Posterior cingulate gyrus (tissue), 11 donors: Measurements from ENCODE around the gene C15orf40.
"Not testable (repeated sequence)": the region's sequence is repeated elsewhere in the genome, so short reads cannot be mapped to it uniquely, and the experiment has no call there.

Experiments used
- DNase-seq, 10 donors: peaks; one replicate each; pipeline versions ENCODE4 v3.0.0 to v3.0.0-alpha.2; 2020 to 2021; ENCODE audit warnings: mixed read lengths in 3 of 10
- intact Hi-C: fragments of 100-400 bp; cut with DNase I; formaldehyde crosslinking; loops from one replicate; pipeline ENCODE4 v1.15.1; 2023

The C15orf40 gene

DNA sequence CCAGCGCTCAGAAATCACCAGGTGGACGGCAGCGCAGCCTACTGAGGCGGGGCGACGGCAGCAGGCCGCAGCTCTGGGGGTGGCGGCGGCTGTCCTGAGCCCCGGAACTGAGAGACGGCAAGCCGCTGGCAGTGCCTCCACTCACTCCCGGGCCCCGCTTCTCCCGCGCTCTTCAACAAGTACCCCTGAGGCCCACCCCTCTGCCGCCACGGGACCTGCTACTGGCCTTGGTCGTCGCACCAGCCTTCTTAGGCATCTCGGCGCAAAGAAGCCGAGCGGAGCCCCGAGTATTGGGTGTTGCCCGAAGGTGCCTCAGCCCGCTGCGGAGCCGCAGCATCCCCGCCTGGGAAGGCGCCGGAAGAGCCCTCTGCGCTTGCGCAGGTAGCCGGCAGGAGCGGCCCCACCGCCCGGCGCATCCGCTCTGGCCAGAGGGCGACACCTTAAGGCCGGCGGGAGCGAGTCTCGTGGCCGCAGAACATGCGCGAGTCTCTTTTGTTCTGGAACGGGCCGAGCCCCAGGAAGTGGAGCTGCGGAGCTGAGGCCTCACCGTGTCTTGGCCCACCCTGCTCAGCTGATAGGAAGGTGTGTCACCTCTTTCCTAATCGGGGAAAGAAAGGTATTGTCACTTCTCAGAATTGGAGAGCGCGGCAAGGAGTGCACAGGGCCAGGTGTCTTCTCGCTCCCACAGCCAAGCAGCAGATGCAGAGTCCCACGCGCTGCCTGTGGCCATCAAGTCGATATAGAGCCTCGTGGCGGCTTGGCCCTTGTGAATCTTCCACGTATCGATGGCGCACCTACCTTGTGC, at the start of gene C15orf40:
TSS of gene C15orf40 (minus strand) at position 369 of the 805 bp plus-strand sequence. CDS start at position 337, 32 bp downstream.
- intact Hi-C loops = loop anchor here (1.0 to 10.0 kb wide), 4 partner anchors 56 to 261 kb away; partner anchors contain the start of genes BTBD1, FSD2 and WHAMM
- DNase-seq = peak; percentile 83 to 98 (median 90)

DNA sequence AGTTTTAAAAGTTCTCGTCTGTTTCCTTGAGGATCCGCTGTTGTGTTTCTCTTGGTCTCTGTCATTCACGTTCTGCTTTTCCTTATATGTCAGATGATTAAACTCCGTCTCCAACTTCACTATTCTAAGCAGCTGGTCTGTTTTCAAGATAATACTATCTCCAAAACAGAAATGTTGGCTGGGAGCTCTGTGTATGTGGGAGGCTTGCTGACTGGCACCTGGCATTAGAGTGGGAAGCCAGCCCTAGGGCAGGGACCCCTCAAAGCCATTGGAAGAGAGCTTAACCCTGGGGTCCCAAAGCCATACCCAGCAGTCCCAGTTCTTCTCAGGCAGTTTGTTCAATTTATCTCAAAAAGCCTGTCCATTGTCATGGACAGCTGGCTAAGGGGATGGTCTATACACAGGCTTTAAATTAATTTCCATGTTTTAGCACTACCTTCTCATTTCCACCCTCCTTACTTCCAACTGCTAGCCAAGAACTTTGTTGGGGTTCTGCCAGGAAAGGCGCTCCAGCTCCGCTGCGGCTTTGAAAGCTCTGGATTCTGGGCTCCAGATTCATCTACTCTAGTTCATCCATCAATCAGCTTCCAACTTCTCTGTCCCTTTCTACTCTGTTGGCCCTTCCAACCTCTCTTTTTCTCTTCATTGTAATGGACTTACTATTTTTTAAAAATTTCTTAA, 46.4 kb upstream of the C15orf40 start:
- DNase-seq = peak in 1 of 10 donors; percentile 18
- intact Hi-C loops = no loop called here

GRCh38 chr15:83057002-83057401, 45.6 kb upstream of the C15orf40 start:
- intact Hi-C loops = no loop called here
- DNase-seq = no peak

- no peak for DNase-seq
- intact Hi-C loops = no loop called here
Observed at GRCh38 chr15:83053151-83053550, 41.7 kb upstream of the C15orf40 start.

DNA sequence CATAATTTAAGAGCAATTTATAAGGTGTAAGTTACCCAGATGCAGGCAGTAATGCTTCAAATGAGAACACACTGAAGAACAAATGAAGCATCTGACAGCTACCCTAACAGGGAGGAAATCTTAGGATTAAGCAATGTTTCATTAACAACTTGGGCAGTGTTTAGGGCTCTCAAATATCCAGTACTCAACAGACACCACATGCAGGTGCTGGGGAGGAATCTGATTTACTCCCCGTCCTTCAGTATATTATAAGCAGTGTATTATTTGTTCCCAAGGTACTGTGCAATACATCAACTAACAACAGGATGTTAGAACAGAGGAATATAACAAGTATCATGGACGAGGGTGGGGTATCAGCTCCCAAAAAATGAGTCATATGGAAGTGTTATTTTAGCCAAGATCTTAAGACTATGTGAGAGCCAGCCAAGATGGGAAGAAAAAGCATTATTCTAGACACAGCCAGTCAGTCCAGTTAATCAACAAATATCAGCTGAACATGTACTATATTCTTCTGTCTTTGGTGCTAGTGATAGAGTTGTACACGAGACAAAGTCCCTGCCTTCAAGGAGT, 35.2 kb upstream of the C15orf40 start:
- no peak for DNase-seq
- intact Hi-C loops = no loop called here

- intact Hi-C loops = no loop called here
Observed at GRCh38 chr15:83044156-83044555, 32.7 kb upstream of the C15orf40 start.

GRCh38 chr15:83039206-83039605, 27.8 kb upstream of the C15orf40 start:
- intact Hi-C loops = no loop called here
- no peak for DNase-seq

More at GRCh38 chr15:83044156-83044555, 32.7 kb upstream of the C15orf40 start:
- no peak for DNase-seq

DNA sequence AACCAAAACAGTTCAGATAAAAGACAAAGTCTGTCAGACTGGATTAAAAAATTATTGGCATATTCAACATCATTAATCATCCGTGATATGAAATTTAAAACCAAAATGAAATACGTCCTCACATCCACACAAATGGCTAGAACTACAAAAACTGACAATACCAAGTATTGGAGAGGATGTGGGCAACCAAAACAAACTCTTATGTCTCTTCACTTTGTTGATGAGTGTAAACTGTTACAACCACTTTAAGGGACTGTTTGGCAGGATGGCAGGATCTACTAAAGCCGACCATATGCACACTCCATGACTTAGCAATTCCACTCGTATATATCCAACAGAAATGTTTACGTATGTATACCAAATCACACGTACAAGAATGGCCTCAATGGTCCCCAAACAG, 24.8 kb upstream of the C15orf40 start:
- DNase-seq = no peak
- intact Hi-C loops = no loop called here

DNA sequence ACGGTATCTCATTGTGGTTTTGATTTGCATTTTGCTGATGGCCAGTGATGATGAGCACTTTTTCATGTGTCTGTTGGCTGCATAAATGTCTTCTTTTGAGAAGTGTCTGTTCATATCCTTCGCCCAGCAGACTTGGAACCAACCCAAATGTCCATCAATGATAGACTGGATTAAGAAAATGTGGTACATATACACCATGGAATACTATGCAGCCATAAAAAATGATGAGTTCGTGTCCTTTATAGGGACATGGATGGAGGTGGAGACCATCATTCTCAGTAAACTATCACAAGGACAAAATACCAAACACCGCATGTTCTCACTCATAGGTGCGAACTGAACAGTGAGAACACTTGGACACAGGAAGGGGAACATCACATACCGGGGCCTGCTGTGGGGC, 19.8 kb upstream of the C15orf40 start:
- DNase-seq = not testable (repeated sequence)

GRCh38 chr15:83030021-83030420, 18.6 kb upstream of the C15orf40 start:
- DNase-seq = no peak
- intact Hi-C loops = no loop called here

More for the DNA sequence above, 19.8 kb upstream of the C15orf40 start:
- intact Hi-C loops = not testable (repeated sequence)

GRCh38 chr15:83018436-83018835, 7.0 kb upstream of the C15orf40 start:
- DNase-seq = no peak
- intact Hi-C loops = loop anchor here (10.0 kb wide), 1 partner anchor 106 kb away; no protein-coding TSS in a partner anchor

- intact Hi-C loops = loop anchor here (10.0 kb wide), 1 partner anchor 108 kb away; no protein-coding TSS in a partner anchor
- DNase-seq = no peak
Observed at GRCh38 chr15:83016906-83017305, 5.5 kb upstream of the C15orf40 start.

DNA sequence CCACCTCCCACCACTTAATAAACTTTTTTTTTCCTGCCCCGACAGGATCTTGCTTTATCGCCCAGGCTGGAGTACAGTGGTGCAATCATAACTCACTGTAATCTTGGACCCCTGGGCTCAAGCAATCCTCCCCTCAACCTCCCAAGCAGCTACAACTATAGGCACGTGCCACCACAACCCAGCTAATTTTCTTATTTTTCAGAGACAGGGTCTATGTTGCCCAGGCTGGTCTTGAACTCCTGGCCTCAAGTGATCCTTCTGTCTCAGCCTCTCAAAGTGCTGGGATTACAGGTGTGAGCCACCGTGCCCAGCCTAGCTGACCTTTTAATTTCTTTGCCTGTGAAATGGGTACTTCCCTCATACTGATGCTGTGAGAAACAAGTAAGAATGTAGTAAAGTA, 3.9 kb upstream of the C15orf40 start:
- intact Hi-C loops = loop anchor here (10.0 kb wide), 1 partner anchor 109 kb away; no protein-coding TSS in a partner anchor
- DNase-seq = no peak

DNA sequence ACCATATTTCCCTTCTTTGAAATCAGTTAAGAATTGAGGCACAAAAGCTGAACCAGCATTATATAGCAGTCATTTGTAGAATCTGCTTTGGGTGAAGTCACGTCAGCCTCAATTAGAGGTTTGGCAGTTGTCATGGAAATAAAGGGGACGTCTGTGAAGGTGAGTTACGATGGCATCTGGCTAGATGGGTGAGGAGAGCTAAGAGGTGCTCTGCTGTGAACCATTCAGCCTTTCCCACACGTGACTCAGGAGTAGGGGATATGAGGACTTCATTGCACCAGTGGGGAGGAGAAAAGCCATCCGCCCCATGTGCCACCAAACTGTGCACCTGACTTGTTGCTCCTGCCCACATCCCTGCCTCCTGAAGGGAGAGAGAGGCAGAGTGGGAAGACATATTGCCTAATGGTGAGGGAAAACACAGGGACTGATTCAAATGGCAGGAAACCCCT, 2.8 kb upstream of the C15orf40 start:
- no peak for DNase-seq
- intact Hi-C loops = loop anchor here (5.0 to 10.0 kb wide), 2 partner anchors 111 to 207 kb away; partner anchors contain the start of genes FSD2 and WHAMM

GRCh38 chr15:83012636-83013035, 1.2 kb upstream of the C15orf40 start:
- DNase-seq = no peak
- intact Hi-C loops = loop anchor here (5.0 to 10.0 kb wide), 2 partner anchors 112 to 205 kb away; partner anchors contain the start of genes FSD2 and WHAMM

GRCh38 chr15:83012076-83012426, 612 bp upstream of the C15orf40 start:
- intact Hi-C loops = loop anchor here (5.0 to 10.0 kb wide), 2 partner anchors 113 to 205 kb away; partner anchors contain the start of genes FSD2 and WHAMM
- no peak for DNase-seq

- peak; percentile 63 to 95 (median 78) for DNase-seq
- intact Hi-C loops = loop anchor here (1.0 to 10.0 kb wide), 4 partner anchors 57 to 260 kb away; partner anchors contain the start of genes BTBD1, FSD2 and WHAMM
Observed at GRCh38 chr15:83010709-83011270, 649 bp downstream of the C15orf40 start.

- intact Hi-C loops = loop anchor here (10.0 kb wide), 1 partner anchor 156 kb away; no protein-coding TSS in a partner anchor
- DNase-seq = not testable (repeated sequence)
Observed at GRCh38 chr15:83000672-83001031, 10.8 kb downstream of the C15orf40 start.

DNA sequence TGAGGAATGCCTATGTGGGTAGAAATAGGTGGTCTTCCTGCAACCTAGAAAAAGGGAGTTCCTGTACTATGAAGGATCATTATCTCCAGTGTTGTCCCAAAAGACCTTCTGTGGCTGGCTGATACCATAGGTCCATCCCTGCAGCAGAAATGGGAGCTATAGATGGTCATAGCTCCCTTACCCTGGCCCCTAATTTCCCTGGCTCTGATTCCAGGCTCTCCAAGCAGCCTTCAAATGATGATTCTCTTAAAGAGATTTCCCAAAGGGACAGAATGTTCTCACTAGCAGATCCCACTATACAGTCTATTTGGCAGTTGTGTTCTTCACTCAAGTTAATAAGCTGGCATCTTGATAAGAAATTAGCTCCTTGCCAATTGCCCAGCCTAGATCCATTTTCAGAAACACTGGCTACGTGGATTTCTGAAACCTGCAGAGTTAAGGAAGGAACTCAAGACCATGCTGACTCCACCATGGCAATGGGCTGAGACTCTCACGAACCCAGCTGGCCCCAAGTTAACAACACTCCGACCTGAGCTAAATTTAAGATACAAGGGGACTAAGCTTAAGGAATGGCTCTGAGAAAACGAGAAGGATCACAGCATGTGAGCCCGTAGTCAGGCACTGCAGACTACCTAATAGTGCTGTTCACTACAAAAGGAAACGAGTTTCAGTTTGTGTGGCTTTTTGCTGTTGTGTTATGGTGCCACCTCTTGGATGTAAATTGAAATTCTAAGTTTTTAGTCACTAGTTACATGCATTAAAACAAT, 11.4 kb downstream of the C15orf40 start:
- intact Hi-C loops = loop anchor here (10.0 kb wide), 1 partner anchor 155 kb away; no protein-coding TSS in a partner anchor
- no peak for DNase-seq
